PC-3 (cell line): ENCODE measurements around the gene CDC6.

ENCODE experiments used
- CTCF ChIP-seq: fragments of 300-600 bp; sonication (generic); conservative IDR thresholded peaks from 2 replicates; pipeline ENCODE4 v1.5.1; 2017; ENCODE audit warnings: antibody characterized with exemption, low read depth, mild to moderate bottlenecking, low read length
- EZH2 ChIP-seq: fragments of 300-600 bp; sonication (generic); IDR thresholded peaks from one replicate; pipeline ENCODE4 v1.6.1; 2017; ENCODE audit warnings: antibody characterized with exemption, mild to moderate bottlenecking, low read length; ENCODE audit not compliant: unreplicated experiment
- EZH2phosphoT487 ChIP-seq: fragments of 300-600 bp; sonication (generic); IDR thresholded peaks from 2 replicates; pipeline ENCODE4 v1.6.1; 2018; ENCODE audit warnings: mild to moderate bottlenecking, antibody characterized with exemption, low read length, borderline replicate concordance

- TF ChIP-seq CTCF, result no peak
- no peak for TF ChIP-seq EZH2
- no peak for TF ChIP-seq EZH2phosphoT487
Observed at GRCh38 chr17:40333781-40334448, 46.2 kb downstream of the CDC6 start.
